IMR-90 (cell line): ENCODE results near the gene PPFIBP2. TPM values are rescaled to one million over a fixed set of nuclear protein-coding genes. Genes with fewer than 3 reads are reported as not detected.

ENCODE experiments used
- ATAC-seq: fragments of 200-7000 bp; cut with Tn5 transposase; 2 replicates; pipeline ENCODE4 v1.9.1; 2020; ENCODE audit warnings: low read depth, mild to moderate bottlenecking, moderate library complexity
- BruUV-seq: library from RNA; stranded (reverse); fragments of 400-500 nt; replicated peaks from 2 replicates; lab custom pipeline; 2021; lab: Mats Ljungman, UMichigan
- CTCF ChIA-PET: fragments of 300-600 bp; formaldehyde crosslinking; extraction: SDS; loops from one replicate; lab custom pipeline; 2021; ENCODE audit warnings: antibody characterized with exemption; lab: Yijun Ruan, JAX
- POLR2A ChIA-PET: fragments of 300-600 bp; sonication (Branson Sonifier 250); formaldehyde crosslinking; loops from one replicate; lab custom pipeline; 2022; ENCODE audit warnings: antibody characterized with exemption; ENCODE audit not compliant: unreplicated experiment; lab: Charles Lee
- DNase-seq: peaks from one replicate; pipeline ENCODE4 v3.0.0; 2013
- H2AFZ ChIP-seq: replicated peaks from 2 replicates; pipeline ENCODE3; 2013; ENCODE audit warnings: low read length, mild to moderate bottlenecking; ENCODE audit not compliant: poor library complexity
- H2AK5ac ChIP-seq: 2 replicates; pipeline ENCODE4 v1.6.1; 2013; ENCODE audit warnings: low read depth, low read length, inconsistent platforms
- H2AK9ac ChIP-seq: replicated peaks from 2 replicates; pipeline ENCODE3; 2013; ENCODE audit warnings: mild to moderate bottlenecking, low read depth, low read length, moderate library complexity; ENCODE audit not compliant: poor library complexity
- H2BK120ac ChIP-seq: 2 replicates; pipeline ENCODE4 v1.6.1; 2013; ENCODE audit warnings: low read depth, low read length, inconsistent platforms
- H2BK15ac ChIP-seq: 3 replicates; pipeline ENCODE4 v1.6.1; 2013; ENCODE audit warnings: low read depth, low read length, inconsistent platforms
- H2BK20ac ChIP-seq: 2 replicates; pipeline ENCODE4 v1.6.1; 2013; ENCODE audit warnings: low read depth, mild to moderate bottlenecking, inconsistent platforms, low read length, moderate library complexity
- H2BK5ac ChIP-seq: 2 replicates; pipeline ENCODE4 v1.6.1; 2013; ENCODE audit warnings: mild to moderate bottlenecking, low read depth, low read length, inconsistent platforms; ENCODE audit not compliant: poor library complexity, severe bottlenecking
- H3K14ac ChIP-seq: replicated peaks from 2 replicates; pipeline ENCODE4 v1.6.1; 2013; ENCODE audit warnings: low read depth, low read length, inconsistent platforms
- H3K18ac ChIP-seq: 2 replicates; pipeline ENCODE4 v1.6.1; 2013; ENCODE audit warnings: low read depth, low read length, control low read depth
- H3K23ac ChIP-seq: 2 replicates; pipeline ENCODE4 v1.6.1; 2013; ENCODE audit warnings: low read depth, low read length, inconsistent platforms
- H3K27ac ChIP-seq: 2 replicates; pipeline ENCODE4 v1.5.1; 2013; ENCODE audit warnings: mild to moderate bottlenecking, control low read depth, low read length; ENCODE audit not compliant: insufficient read depth
- H3K27me3 ChIP-seq: 2 replicates; pipeline ENCODE4 v1.6.1; 2013; ENCODE audit warnings: low read length; ENCODE audit not compliant: control insufficient read depth, insufficient read depth
- H3K36me3 ChIP-seq: 2 replicates; pipeline ENCODE4 v1.6.1; 2013; ENCODE audit warnings: low read length, mixed read lengths; ENCODE audit not compliant: control insufficient read depth, insufficient read depth
- H3K4ac ChIP-seq: 2 replicates; pipeline ENCODE4 v1.6.1; 2013; ENCODE audit warnings: low read depth, low read length, inconsistent platforms
- H3K4me1 ChIP-seq: 2 replicates; pipeline ENCODE4 v1.6.1; 2013; ENCODE audit warnings: low read length, mixed read lengths; ENCODE audit not compliant: control insufficient read depth, insufficient read depth
- H3K4me2 ChIP-seq: 2 replicates; pipeline ENCODE4 v1.6.1; 2013; ENCODE audit warnings: low read depth, mild to moderate bottlenecking, control low read depth, low read length, moderate library complexity
- H3K4me3 ChIP-seq: 2 replicates; pipeline ENCODE4 v1.5.1; 2013; ENCODE audit warnings: low read depth, mild to moderate bottlenecking, control low read depth, low read length, moderate library complexity; ENCODE audit not compliant: insufficient read depth
- H3K56ac ChIP-seq: 2 replicates; pipeline ENCODE4 v1.6.1; 2013; ENCODE audit warnings: low read length, inconsistent platforms; ENCODE audit not compliant: insufficient read depth; ENCODE audit errors: extremely low read depth
- H3K79me1 ChIP-seq, 2 experiments: 2 replicates each; pipeline ENCODE4 v1.6.1; 2013; ENCODE audit warnings: low read length in 2 of 2, inconsistent platforms in 1 of 2, low read depth in 1 of 2
- H3K9ac ChIP-seq: 2 replicates; pipeline ENCODE4 v1.6.1; 2013; ENCODE audit warnings: low read depth, low read length, control low read depth
- H3K9me1 ChIP-seq: 2 replicates; pipeline ENCODE4 v1.6.1; 2013; ENCODE audit warnings: low read length, inconsistent platforms; ENCODE audit not compliant: insufficient read depth
- H3K9me3 ChIP-seq: 2 replicates; pipeline ENCODE4 v1.6.1; 2013; ENCODE audit warnings: low read length; ENCODE audit not compliant: control insufficient read depth, insufficient read depth
- H4K20me1 ChIP-seq: 2 replicates; pipeline ENCODE4 v1.6.1; 2013; ENCODE audit warnings: low read length, inconsistent platforms; ENCODE audit not compliant: insufficient read depth
- H4K5ac ChIP-seq: 2 replicates; pipeline ENCODE4 v1.6.1; 2013; ENCODE audit warnings: mild to moderate bottlenecking, low read depth, low read length, control low read depth
- H4K8ac ChIP-seq, 2 experiments: 2 replicates each; pipeline ENCODE4 v1.6.1; 2013; ENCODE audit warnings: low read depth in 2 of 2, low read length in 2 of 2, control low read depth in 1 of 2, inconsistent platforms in 1 of 2
- H4K91ac ChIP-seq: 2 replicates; pipeline ENCODE4 v1.6.1; 2013; ENCODE audit warnings: low read depth, low read length, inconsistent platforms; ENCODE audit not compliant: insufficient read depth
- CEBPB ChIP-seq: IDR thresholded peaks from 2 replicates; pipeline ENCODE4 v1.6.1; 2012; ENCODE audit warnings: low read depth, low read length, improper control_type of control experiment
- MAFK ChIP-seq: IDR thresholded peaks from 2 replicates; pipeline ENCODE4 v1.6.1; 2012; ENCODE audit warnings: low read depth, low read length, improper control_type of control experiment
- WGBS, 2 experiments: methylation state at CpG; one replicate each; pipeline versions ENCODE4 v1.1.5 to v1.1.7; 2013; ENCODE audit warnings: missing lambda C conversion rate in 2 of 2; ENCODE audit not compliant: insufficient read length in 1 of 2; ENCODE audit errors: extremely low coverage in 2 of 2; 5-methylcytosine and 5-hydroxymethylcytosine counted together
- dilution Hi-C: fragments of 300-500 bp; cut with HindIII; formaldehyde crosslinking; loops from one replicate; pipeline ENCODE4 v1.14.3; 2018; ENCODE audit warnings: low sequenced_read_pairs; ENCODE audit not compliant: unreplicated experiment
- in situ Hi-C: fragments of 300-500 bp; cut with MboI; formaldehyde crosslinking; loops from 3 replicates; pipeline ENCODE4 v1.14.3; 2019; ENCODE audit warnings: low sequenced_read_pairs, inconsistent platforms, mixed read lengths
- intact Hi-C: fragments of 100-400 bp; cut with micrococcal nuclease; formaldehyde crosslinking; loops from 2 replicates; pipeline ENCODE4 v1.10.0; 2022
- polyA plus RNA-seq, 3 experiments: library from polyadenylated mRNA; depleted of rRNA; stranded (reverse); fragments of >200 nt; gene quantifications; 2 replicates each; pipeline ENCODE4 v1.2.3, GENCODE V29; 2012; ENCODE audit warnings: low replicate concordance in 1 of 3
- total RNA-seq: library from RNA; depleted of rRNA; stranded (reverse); fragments of >200 nt; gene quantifications from 2 replicates; pipeline ENCODE4 v1.2.3, GENCODE V29; 2012

PPFIBP2 gene
- total and polyA plus RNA-seq, 2 of the 4 experiments (the other 2 are of a cell fraction): 6.0 to 11.8 TPM

DNA sequence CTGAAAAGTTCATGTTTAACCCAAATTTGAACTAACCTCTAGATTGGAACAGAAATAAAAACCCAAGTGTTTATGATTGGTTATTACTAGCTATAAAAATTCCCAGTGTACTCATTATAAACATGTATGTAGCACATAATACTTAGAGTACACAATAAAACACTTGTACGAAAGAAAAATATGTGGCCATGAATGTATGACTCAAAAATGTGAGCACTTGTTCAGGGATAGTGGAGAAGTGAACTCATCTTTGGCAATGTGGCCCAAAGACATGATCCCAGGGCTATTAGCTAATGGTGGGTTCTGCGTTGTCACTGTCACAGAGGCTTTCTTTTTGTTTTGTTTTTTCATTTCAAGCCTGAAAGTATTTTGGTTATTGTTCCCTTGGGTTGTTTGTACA lies 72.0 kb downstream of the PPFIBP2 start:
- no peaks in the 10 kb centered on the region; the same call in 1 of the 2 replicates for H3K27me3 ChIP-seq
- H2BK20ac ChIP-seq: no peak overlapping the region
- H2AK9ac ChIP-seq: no peak overlapping the region
- H3K14ac ChIP-seq: no peak overlapping the region
- ChIA-PET CTCF (interaction anchor here (1.1 kb wide), 1 partner anchor 14 kb away, joined by 3 read pairs; no protein-coding TSS in a partner anchor), POLR2A (no interaction called here)
- H2AFZ ChIP-seq: no peak overlapping the region
- BruUV-seq: no TSS peak
- H2BK5ac ChIP-seq: no peak overlapping the region
- in situ Hi-C loops (no loop called here), dilution Hi-C loops (no loop called here), intact Hi-C loops (no loop called here)
- no peaks in the 10 kb centered on the region for H3K9me3 ChIP-seq
- H3K9ac ChIP-seq: no peak overlapping the region
- no peak overlapping the region for H3K56ac ChIP-seq
- no peak overlapping the region for H3K4me2 ChIP-seq
- no peak overlapping the region for H3K4ac ChIP-seq
- no CpG with 5 or more reads among the region's 2 CpGs for WGBS, 2 experiments
- H3K79me1 ChIP-seq: no peaks in the 10 kb centered on the region
- H3K27ac ChIP-seq: no peak overlapping the region
- ATAC-seq (peak; percentile 63), DNase-seq (peak; percentile 51)
- no peak overlapping the region for H4K8ac ChIP-seq
- H4K20me1 ChIP-seq: no peaks in the 10 kb centered on the region
- H2BK15ac ChIP-seq: no peak overlapping the region
- H4K5ac ChIP-seq: no peak overlapping the region
- no peak overlapping the region for H3K18ac ChIP-seq
- H3K36me3 ChIP-seq: no peaks in the 10 kb centered on the region
- H4K91ac ChIP-seq: no peak overlapping the region
- no peak overlapping the region for H3K23ac ChIP-seq
- H2AK5ac ChIP-seq: no peak overlapping the region
- H3K4me1 ChIP-seq: peaks cover 4% of the 10 kb centered on the region; the same call in 1 of the 2 replicates
- TF ChIP-seq CEBPB (0 out of 2 replicates have a peak, but pooled peaks have one; percentile 3), MAFK (no peak)
- no peaks in the 10 kb centered on the region for H3K9me1 ChIP-seq
- H2BK120ac ChIP-seq: no peak overlapping the region
- H3K4me3 ChIP-seq: no peak overlapping the region
